Spleen (tissue), 11 donors: ENCODE data around the gene TBX2. TPM values are rescaled to one million over a fixed set of nuclear protein-coding genes. Genes with fewer than 3 reads are reported as not detected.

Experiments used
- DNase-seq: peaks from one replicate; pipeline ENCODE4 v3.0.0-alpha.2; 2020
- H3K27ac ChIP-seq, 8 donors: fragments of 200-600 bp; sonication (generic) in 7 of 8; 1 replicate in 4 of 8; 2 replicates in 4 of 8; pipeline versions ENCODE4 v1.5.0 to v1.8.0; 2016 to 2021; ENCODE audit warnings: inconsistent platforms in 4 of 8, mild to moderate bottlenecking in 4 of 8, moderate library complexity in 1 of 8
- H3K27me3 ChIP-seq, 7 donors: fragments of 200-600 bp; sonication (generic) in 6 of 7; replicated peaks in 1 of 7; 1 replicate in 4 of 7; 2 replicates in 3 of 7; pipeline versions ENCODE4 v1.5.0 to v1.8.0; 2016 to 2021; ENCODE audit warnings: inconsistent platforms in 3 of 7, mild to moderate bottlenecking in 1 of 7
- H3K36me3 ChIP-seq, 6 donors: fragments of 200-600 bp; sonication (generic) in 5 of 6; 1 replicate in 4 of 6; 2 replicates in 2 of 6; pipeline versions ENCODE4 v1.5.0 to v1.8.0; 2016 to 2021; ENCODE audit warnings: inconsistent platforms in 2 of 6
- H3K4me1 ChIP-seq, 6 donors: fragments of 200-600 bp; sonication (generic) in 5 of 6; 1 replicate in 3 of 6; 2 replicates in 3 of 6; pipeline versions ENCODE4 v1.5.0 to v1.8.0; 2016 to 2021; ENCODE audit warnings: inconsistent platforms in 3 of 6
- H3K4me3 ChIP-seq, 8 donors: fragments of 200-600 bp; sonication (generic) in 7 of 8; 1 replicate in 4 of 8; 2 replicates in 4 of 8; pipeline versions ENCODE4 v1.5.0 to v1.8.0; 2016 to 2021; ENCODE audit warnings: inconsistent platforms in 4 of 8, mild to moderate bottlenecking in 4 of 8, moderate library complexity in 2 of 8
- H3K9me3 ChIP-seq, 8 donors: fragments of 200-600 bp; sonication (generic) in 7 of 8; 1 replicate in 4 of 8; 2 replicates in 4 of 8; pipeline versions ENCODE4 v1.5.0 to v1.8.0; 2016 to 2021; ENCODE audit warnings: inconsistent platforms in 4 of 8
- POLR2A ChIP-seq, 3 donors: fragments of 450-650 bp; IDR thresholded peaks; one replicate each; pipeline ENCODE4 v1.5.1; 2017; ENCODE audit warnings: antibody characterized with exemption in 3 of 3, mild to moderate bottlenecking in 1 of 3
- POLR2AphosphoS5 ChIP-seq, 3 donors: sonication (generic); formaldehyde crosslinking; IDR thresholded peaks; one replicate each; pipeline ENCODE4 v1.5.1; 2017; ENCODE audit warnings: antibody characterized with exemption in 3 of 3
- WGBS, 5 donors: extraction: QIAGEN DNeasy Blood & Tissue Kit in 3 of 5; methylation state at CpG; one replicate each; pipeline versions ENCODE4 v1.1.5 to v1.1.7; 2013 to 2018; 5-methylcytosine and 5-hydroxymethylcytosine counted together
- intact Hi-C: fragments of 100-400 bp; cut with DNase I; formaldehyde crosslinking; loops from one replicate; pipeline ENCODE4 v1.15.0; 2023; ENCODE audit warnings: low total_unique reads
- polyA plus RNA-seq, 3 donors: library from polyadenylated mRNA; stranded (reverse); fragments of 200-250 nt; gene quantifications; one replicate each; pipeline ENCODE4 v1.2.1, GENCODE V29; 2013
- total RNA-seq, 7 donors: library from RNA; depleted of rRNA in 3 of 7; stranded (reverse); fragments of >200 nt in 3 of 7; fragmentation: NEBNext Ultra II Directional in 4 of 7; extraction: Animal tissue kit (Norgen Biotek cat#: 25700) in 4 of 7; gene quantifications; one replicate each; pipeline versions ENCODE4 v1.1.0 to v1.2.1, GENCODE V29; 2016 to 2021
- TF ChIP-seq, protein P1 (sequence below), 11 experiments: fragments of 200-600 bp in 7 of 11; fragments of 450-650 bp in 4 of 11; sonication (generic) in 4 of 11; IDR thresholded peaks in 8 of 11; conservative IDR thresholded peaks in 3 of 11; 1 replicate in 7 of 11; 2 replicates in 4 of 11; pipeline versions ENCODE4 v1.4.0 to v1.8.0; 2016 to 2021; ENCODE audit warnings: antibody characterized with exemption in 11 of 11, inconsistent platforms in 4 of 11, mild to moderate bottlenecking in 1 of 11
- donor health status: healthy with polysubstance abuse.
- donor health status: DM: no; HTN: no; CAD: no; lungs with moderate emphysema.
- donor health status: DM: no; HTN: no; CAD: no.
- donor health status: Bipolar disorder and iron deficiency.
- donor health status: healthy.
- donor health status: DM: no; HTN: no; CAD: no.
- donor health status: DM: yes; HTN: yes; CAD: no.

TBX2 gene
- total and polyA plus RNA-seq, 10 donors: 6.4 to 57.6 (median 24.1) TPM

DNA sequence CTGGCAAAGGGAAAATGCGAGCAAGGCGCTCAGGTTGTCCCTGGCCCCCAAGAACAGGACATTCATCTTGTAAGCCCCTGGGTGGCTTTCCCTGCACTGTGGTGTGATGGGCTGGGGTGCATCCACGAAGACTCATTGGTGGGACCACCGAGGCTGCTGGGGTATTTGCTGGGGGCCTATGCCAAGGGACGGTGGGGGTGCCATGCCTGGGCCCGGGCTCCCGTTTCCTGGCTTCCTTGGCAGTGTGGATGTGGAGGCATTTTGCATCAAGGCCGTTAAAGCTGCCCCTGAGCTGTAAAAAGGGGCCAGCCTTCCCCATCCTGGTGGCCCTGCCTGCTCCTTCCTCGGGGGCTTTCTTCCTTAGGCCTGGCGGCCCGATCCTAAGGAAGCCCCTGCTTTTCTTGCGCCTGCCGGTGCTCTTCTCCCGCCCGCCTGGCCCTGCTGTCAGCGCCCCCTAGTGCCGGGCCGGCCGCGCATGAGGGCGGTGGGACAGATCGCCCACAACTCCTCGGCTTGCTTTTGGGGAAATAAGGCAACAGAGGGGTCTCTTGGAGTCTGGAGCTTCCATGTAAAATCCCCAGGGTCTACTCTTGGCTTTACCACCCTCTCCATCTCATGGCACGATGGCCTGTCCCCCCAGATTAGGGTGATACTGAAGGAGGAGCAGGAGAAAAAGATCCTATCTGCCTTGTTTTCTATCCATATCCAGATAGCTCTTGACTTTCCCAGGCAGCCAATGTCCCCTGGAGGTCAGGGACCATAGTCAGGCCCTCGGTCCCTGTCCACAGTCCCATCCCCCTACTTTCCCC, 9.8 kb upstream of the TBX2 start:
- H3K27ac ChIP-seq: peak overlapping the region in 1 of 8 donors; percentile 34
- peaks cover 2 to 22% (median 7%) of the 10 kb centered on the region in 6 donors for H3K4me1 ChIP-seq
- no peaks in the 10 kb centered on the region for H3K9me3 ChIP-seq
- TF ChIP-seq, protein P1, sequence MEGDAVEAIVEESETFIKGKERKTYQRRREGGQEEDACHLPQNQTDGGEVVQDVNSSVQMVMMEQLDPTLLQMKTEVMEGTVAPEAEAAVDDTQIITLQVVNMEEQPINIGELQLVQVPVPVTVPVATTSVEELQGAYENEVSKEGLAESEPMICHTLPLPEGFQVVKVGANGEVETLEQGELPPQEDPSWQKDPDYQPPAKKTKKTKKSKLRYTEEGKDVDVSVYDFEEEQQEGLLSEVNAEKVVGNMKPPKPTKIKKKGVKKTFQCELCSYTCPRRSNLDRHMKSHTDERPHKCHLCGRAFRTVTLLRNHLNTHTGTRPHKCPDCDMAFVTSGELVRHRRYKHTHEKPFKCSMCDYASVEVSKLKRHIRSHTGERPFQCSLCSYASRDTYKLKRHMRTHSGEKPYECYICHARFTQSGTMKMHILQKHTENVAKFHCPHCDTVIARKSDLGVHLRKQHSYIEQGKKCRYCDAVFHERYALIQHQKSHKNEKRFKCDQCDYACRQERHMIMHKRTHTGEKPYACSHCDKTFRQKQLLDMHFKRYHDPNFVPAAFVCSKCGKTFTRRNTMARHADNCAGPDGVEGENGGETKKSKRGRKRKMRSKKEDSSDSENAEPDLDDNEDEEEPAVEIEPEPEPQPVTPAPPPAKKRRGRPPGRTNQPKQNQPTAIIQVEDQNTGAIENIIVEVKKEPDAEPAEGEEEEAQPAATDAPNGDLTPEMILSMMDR (IDR thresholded peaks at IDR 0.05 in 8 of 11, conservative IDR thresholded peaks at IDR 0.05 in 3 of 11): peak; percentile 38 to 84 (median 74)
- TF ChIP-seq POLR2A (IDR thresholded peaks at IDR 0.05) (no peak), POLR2AphosphoS5 (IDR thresholded peaks at IDR 0.05) (peak in 2 of 3 donors; percentile 29 to 63)
- H3K36me3 ChIP-seq: peaks cover 0 to 11% (median 0%) of the 10 kb centered on the region in 6 donors
- H3K4me3 ChIP-seq: no peak overlapping the region
- intact Hi-C loops: loop anchor here (10.0 kb wide), 1 partner anchor 385 kb away; no protein-coding TSS in a partner anchor
- peaks cover 0 to 41% (median 1%) of the 10 kb centered on the region in 7 donors for H3K27me3 ChIP-seq
- 20 to 27% (median 22%) methylated on average over 19 to 25 of the region's 25 CpGs for WGBS, 5 donors
- DNase-seq: peak; percentile 86

DNA sequence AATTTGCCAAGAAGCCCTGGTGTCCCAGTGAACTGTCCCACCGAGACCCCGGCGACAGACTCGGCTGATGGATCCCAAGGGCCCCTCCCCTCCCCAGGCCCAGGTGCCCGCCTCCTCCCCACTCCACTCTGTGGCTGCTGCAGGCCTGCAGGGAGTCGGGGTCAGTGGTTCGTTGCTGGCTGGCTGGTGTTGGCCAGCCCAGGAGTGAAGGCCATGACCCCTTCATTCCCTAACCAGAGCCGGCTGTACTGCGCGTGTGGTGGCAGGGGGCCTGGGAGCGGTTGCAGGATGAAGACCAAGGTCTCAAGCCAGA, 9.2 kb upstream of the TBX2 start:
- peaks cover 0 to 11% (median 0%) of the 10 kb centered on the region in 6 donors for H3K36me3 ChIP-seq
- no peak overlapping the region for H3K4me3 ChIP-seq
- no peak for TF ChIP-seq POLR2A (IDR thresholded peaks at IDR 0.05)
- TF ChIP-seq POLR2AphosphoS5 (IDR thresholded peaks at IDR 0.05): no peak
- TF ChIP-seq, protein P1 (IDR thresholded peaks at IDR 0.05 in 8 of 11, conservative IDR thresholded peaks at IDR 0.05 in 3 of 11): no peak
- WGBS, 5 donors: 80 to 90% (median 85%) methylated on average over 3 to 11 of the region's 11 CpGs
- no peaks in the 10 kb centered on the region for H3K9me3 ChIP-seq
- peak overlapping the region in 1 of 8 donors; percentile 34 for H3K27ac ChIP-seq
- H3K27me3 ChIP-seq: peaks cover 0 to 46% (median 7%) of the 10 kb centered on the region in 7 donors
- H3K4me1 ChIP-seq: peaks cover 2 to 28% (median 7%) of the 10 kb centered on the region in 6 donors
- intact Hi-C loops: no loop called here
- DNase-seq: no peak

DNA sequence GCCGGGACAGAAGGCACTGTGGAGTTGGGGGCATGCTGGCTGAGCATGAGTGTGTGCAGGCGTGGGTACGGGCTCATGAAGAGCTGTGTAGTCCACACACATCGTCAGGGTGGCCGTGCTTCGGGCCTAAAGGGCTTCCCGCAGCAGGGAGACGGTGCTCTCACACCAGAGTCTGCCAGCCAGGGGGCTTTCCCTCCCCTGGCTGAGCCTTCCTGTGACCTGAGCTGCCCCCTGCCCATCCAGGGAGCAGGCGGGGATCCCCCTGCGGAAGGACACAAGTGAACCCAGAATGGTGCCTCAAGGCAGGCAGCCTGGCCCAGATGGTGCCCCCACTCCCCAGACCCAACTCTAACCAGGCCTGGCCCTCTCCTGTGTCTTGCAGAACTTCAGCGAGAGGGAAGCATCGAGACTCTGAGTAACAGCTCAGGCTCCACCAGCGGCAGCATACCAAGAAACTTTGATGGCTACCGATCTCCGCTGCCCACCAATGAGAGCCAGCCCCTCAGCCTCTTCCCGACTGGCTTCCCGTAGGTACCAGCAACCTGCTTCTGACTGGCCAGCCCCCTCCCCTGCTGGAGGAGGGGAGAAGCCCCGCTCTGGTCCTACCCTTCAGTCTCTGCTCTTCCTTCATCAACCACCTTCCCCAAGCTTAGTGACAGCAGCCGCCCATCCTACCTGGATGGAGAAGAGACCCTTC, 7.9 kb upstream of the TBX2 start:
- Histone ChIP-seq H3K4me1 (peaks cover 7 to 41% (median 19%) of the 10 kb centered on the region in 6 donors), H3K27me3 (peaks cover 9 to 59% (median 20%) of the 10 kb centered on the region in 7 donors), H3K9me3 (no peaks in the 10 kb centered on the region), H3K27ac (no peak overlapping the region), H3K4me3 (no peak overlapping the region), H3K36me3 (peaks cover 0 to 11% (median 0%) of the 10 kb centered on the region in 6 donors)
- 88 to 95% (median 93%) methylated on average over 13 to 19 of the region's 19 CpGs for WGBS, 5 donors
- intact Hi-C loops: no loop called here
- no peak for DNase-seq
- TF ChIP-seq POLR2AphosphoS5 (IDR thresholded peaks at IDR 0.05) (peak in 1 of 3 donors; percentile 11), POLR2A (IDR thresholded peaks at IDR 0.05) (no peak)

DNA sequence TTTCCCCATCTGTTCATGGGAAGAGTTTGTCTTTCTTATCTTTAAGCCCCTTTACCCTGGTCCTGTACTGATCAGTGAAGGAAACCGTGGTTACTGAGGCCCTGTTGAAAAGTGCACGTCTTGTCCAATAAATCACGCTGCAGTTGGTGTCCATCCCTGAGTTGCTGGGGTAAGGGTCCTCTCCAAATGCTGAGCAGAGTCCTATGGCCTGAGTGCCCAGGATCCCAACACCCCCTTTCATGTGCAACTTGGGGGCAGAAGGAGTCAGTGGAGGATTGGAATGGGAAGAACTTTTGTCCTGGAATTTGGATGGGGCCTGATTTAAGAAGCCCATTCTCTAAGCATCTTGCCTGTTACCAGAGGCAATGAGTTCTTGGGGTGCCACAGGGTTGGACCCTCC, 7.0 kb upstream of the TBX2 start:
- Histone ChIP-seq H3K4me3 (no peak overlapping the region), H3K36me3 (peaks cover 0 to 11% (median 0%) of the 10 kb centered on the region in 6 donors), H3K27me3 (peaks cover 18 to 69% (median 29%) of the 10 kb centered on the region in 7 donors), H3K4me1 (peaks cover 16 to 50% (median 28%) of the 10 kb centered on the region in 6 donors), H3K27ac (no peak overlapping the region), H3K9me3 (no peaks in the 10 kb centered on the region)
- TF ChIP-seq POLR2A (IDR thresholded peaks at IDR 0.05) (no peak), POLR2AphosphoS5 (IDR thresholded peaks at IDR 0.05) (no peak)
- TF ChIP-seq, protein P1 (IDR thresholded peaks at IDR 0.05 in 8 of 11, conservative IDR thresholded peaks at IDR 0.05 in 3 of 11): no peak
- no peak for DNase-seq
- intact Hi-C loops: no loop called here
- 73 to 85% (median 82%) methylated on average over 3 of the region's 3 CpGs for WGBS, 5 donors
